SIG-M5 treated with dmso at 0.1 percent for 504 hours (cell line): ENCODE data around the gene CREB5.

Experiments used
- DNase-seq: peaks from one replicate; lab custom pipeline; 2025; ENCODE audit not compliant: unreplicated experiment; lab: John Stamatoyannopoulos, UW

Gene CREB5

GRCh38 chr7:28674359-28674782 lies 262.1 kb downstream of the CREB5 start:
- DNase-seq = no peak

- no peak for DNase-seq
These were observed 263.1 kb downstream of the CREB5 start for GRCh38 chr7:28675429-28675828.

- no peak for DNase-seq
These were observed 265.4 kb downstream of the CREB5 start for GRCh38 chr7:28677668-28678067.

- DNase-seq = no peak
These were observed 266.2 kb downstream of the CREB5 start for GRCh38 chr7:28678431-28678965.

GRCh38 chr7:28681693-28682310 lies 269.5 kb downstream of the CREB5 start:
- DNase-seq = no peak

GRCh38 chr7:28682801-28683200 lies 270.5 kb downstream of the CREB5 start:
- DNase-seq = no peak

GRCh38 chr7:28684650-28685241 lies 272.4 kb downstream of the CREB5 start:
- DNase-seq = peak; percentile 37

GRCh38 chr7:28685242-28685643 lies 272.9 kb downstream of the CREB5 start:
- no peak for DNase-seq

- DNase-seq = peak; percentile 81
These were observed 273.5 kb downstream of the CREB5 start for GRCh38 chr7:28685644-28686417.

GRCh38 chr7:28686418-28686800 lies 274.1 kb downstream of the CREB5 start:
- no peak for DNase-seq

GRCh38 chr7:28687537-28687936 lies 275.2 kb downstream of the CREB5 start:
- DNase-seq = no peak

GRCh38 chr7:28688174-28688573 lies 275.9 kb downstream of the CREB5 start:
- no peak for DNase-seq

GRCh38 chr7:28688651-28689050 lies 276.3 kb downstream of the CREB5 start:
- DNase-seq = no peak

- no peak for DNase-seq
These were observed 283.3 kb downstream of the CREB5 start for GRCh38 chr7:28695300-28696295.

GRCh38 chr7:28697913-28698563 lies 285.7 kb downstream of the CREB5 start:
- DNase-seq = no peak

GRCh38 chr7:28698840-28699239 lies 286.5 kb downstream of the CREB5 start:
- DNase-seq = no peak

GRCh38 chr7:28700096-28700495 lies 287.8 kb downstream of the CREB5 start:
- no peak for DNase-seq

GRCh38 chr7:28700790-28701203 lies 288.5 kb downstream of the CREB5 start:
- no peak for DNase-seq

- DNase-seq = no peak
These were observed 289.4 kb downstream of the CREB5 start for GRCh38 chr7:28701731-28702130.

- DNase-seq = no peak
These were observed 289.9 kb downstream of the CREB5 start for GRCh38 chr7:28702171-28702570.
